CD4-positive, alpha-beta T cell treated with Interferon alpha-2 for 1 hour (primary cell): ENCODE data around the gene FOXN3.
"Not testable (repeated sequence)": the region's sequence is repeated elsewhere in the genome, so short reads cannot be mapped to it uniquely, and the experiment has no call there.

Experiments
- DNase-seq, 2 donors: peaks; one replicate each; pipeline ENCODE4 v3.0.0-alpha.2; 2020 to 2022

Gene FOXN3

DNA sequence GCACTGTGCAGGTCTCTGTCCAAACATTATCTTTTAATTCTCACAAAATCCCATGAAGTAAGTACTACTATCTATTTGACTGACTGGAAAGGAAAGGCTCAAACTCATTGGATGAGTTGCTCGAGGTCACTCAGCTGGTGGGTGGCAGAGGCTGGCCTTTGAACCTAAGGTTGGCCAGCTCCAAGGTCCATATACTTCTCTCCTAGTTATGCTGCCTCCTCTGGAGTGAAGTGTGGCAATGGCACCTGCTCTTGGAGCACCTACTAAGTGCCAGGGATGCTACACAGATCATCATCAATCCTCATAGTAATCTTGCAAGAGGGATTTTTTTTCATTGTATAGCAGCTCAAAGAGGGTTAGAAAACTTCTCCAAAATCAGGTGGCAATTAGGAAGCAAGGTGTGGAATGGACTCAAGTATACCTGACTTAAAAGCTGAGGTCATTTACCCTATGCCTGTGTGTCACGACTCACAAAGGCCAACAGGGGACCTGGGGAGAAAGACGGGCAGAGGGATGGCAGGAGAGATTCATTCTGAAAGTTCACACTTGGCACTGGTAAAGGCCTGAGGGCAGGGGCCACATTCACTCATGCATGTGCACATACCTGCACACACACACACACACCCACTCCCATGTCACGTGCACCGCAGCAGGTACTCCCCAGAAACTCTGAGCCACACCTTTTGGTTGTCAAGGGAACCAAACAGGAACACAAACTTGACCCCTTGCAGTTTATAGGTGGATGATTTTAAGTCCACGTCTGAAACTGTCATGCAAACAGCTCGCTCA lies 146.4 kb downstream of the FOXN3 start:
- DNase-seq: peak in 1 of 2 donors; percentile 55

- no peak for DNase-seq
These were observed 147.6 kb downstream of the FOXN3 start for GRCh38 chr14:89269404-89269803.

DNA sequence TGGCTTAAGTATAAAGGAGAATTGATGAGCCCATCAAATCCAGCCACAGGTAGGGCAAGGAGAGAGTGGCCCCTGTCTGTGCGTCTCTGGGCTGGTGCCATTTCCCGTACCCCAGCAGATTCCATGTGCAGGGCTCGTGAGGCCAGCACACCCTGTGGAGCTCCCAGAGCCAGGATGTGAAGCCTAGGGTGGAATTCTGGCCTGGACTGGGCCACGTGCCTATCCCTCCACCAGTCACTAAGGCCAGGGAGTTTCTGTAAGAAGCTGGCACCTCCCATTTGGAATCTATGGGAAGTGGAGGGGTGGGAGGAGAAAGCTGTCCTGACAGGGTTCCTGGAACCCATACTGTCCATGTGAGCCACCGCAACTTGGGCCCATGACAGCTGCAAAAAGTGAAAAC lies 148.5 kb downstream of the FOXN3 start:
- DNase-seq: no peak

DNA sequence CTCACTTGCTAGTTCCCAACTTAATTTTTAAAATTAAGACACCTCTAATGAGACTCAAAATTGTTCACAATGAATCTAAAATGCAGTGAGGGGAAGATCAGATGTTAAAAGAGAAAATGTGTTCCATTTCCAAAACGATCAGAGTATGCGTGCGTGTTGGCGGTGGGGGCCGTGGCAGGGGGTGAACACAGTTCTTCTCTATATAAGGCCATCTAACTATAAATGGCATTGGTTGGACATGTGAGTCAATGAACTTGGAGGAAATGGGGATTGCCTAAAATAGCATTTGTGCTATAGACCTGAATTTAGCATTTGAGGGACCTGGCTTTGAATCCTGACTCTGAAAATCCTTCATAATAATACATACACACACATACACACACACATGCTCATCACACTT lies 149.4 kb downstream of the FOXN3 start:
- DNase-seq: no peak

- DNase-seq: no peak
These were observed 149.9 kb downstream of the FOXN3 start for GRCh38 chr14:89267163-89267562.

- no peak for DNase-seq
These were observed 150.3 kb downstream of the FOXN3 start for GRCh38 chr14:89266754-89267153.

- DNase-seq: no peak
These were observed 151.8 kb downstream of the FOXN3 start for GRCh38 chr14:89265234-89265633.

DNA sequence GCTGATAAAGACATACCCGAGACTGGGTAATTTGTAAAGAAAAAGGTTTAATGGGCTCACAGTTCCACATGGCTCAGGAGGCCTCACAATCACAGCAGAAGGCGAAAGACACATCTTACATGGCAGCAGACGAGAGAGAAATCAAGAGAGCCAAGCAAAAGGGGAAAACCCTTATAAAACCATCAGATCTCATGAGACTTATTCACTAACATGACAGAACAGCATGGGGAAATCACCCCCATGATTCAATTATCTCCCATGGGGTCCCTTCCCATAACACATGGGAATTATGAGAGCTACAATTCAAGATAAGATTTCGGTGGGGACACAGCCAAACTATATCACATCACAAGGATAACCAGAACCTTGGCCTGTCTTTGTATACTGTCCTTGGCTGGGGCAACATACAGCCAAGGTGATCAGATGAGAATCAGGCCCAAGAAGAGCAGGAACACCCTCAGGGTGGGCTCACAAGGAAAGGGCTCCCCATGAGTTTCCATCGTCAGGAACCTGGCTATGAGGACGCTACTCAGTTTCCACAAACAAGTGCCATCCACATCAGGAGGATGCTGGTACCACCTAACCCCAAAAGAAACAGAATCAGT lies 152.7 kb downstream of the FOXN3 start:
- no peak for DNase-seq

DNA sequence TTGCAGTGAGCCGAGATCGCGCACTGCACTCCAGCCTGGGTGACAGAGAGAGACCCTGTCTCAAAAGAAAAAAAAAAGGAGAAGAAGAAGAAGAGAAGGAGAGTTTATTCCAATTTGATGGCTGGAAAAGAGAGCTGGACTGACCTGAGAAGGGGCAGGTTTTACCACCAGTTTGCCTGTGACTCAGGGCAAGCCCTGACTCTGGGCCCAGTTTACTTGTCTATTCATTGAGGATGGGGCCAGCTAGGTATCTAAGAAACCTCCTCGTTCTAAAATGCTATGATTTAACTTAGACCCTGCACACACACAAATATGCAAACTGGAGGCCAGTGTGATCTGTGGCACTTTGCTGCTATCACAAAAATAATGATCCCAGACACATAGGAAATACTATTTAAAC lies 155.0 kb downstream of the FOXN3 start:
- DNase-seq: no peak

DNA sequence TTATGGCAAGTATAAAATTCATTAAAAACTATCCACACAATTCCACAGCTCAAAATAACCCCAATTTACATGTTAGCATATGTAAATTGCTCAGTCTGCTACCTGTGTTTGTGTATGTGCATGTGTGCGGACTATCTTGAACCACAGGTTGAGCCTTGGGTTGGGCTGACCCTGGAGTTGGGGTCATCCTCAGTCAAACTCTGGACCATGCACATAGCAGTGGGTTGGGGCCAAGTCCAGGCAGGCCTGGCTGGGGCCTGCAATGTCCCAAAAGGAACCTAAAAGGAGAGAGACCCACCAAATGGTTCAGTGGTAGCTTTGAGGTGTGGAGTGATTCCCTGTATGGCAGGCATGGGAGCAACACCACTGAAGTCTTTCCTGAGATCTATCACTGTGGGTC lies 156.1 kb downstream of the FOXN3 start:
- no peak for DNase-seq

DNA sequence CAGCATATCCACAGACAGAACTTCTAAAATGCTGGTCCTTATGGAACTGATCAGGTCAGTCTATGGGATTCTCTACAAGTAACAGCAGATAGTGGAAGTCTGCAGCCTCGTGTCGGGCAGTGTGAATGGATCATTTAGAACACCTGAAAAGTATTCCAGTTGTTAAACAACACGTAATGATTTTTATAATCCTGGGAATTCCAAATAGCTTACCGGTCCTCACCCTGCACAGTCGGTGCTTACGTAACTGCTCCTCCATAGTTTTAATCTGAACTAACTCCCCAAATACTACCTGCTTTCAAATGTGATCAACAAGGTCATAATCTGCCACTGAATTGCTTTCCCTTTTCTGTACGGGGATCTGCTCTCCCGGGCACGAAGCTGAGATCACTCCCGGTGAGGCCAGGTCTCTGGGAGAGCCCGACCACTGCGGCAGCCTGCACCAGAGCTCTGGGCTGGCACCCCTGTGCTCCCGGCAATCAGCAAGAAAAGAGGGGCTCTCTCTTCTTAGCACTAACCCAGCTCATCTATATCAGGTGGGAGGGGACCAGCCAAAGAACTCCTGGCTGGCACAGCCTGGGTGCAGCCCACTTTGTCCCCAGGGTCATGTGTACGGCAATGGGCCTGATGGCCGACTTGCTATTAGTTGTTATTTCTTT lies 157.0 kb downstream of the FOXN3 start:
- DNase-seq: no peak

GRCh38 chr14:89258728-89259273 lies 158.2 kb downstream of the FOXN3 start:
- DNase-seq: no peak

GRCh38 chr14:89256951-89257350 lies 160.1 kb downstream of the FOXN3 start:
- DNase-seq: no peak

DNA sequence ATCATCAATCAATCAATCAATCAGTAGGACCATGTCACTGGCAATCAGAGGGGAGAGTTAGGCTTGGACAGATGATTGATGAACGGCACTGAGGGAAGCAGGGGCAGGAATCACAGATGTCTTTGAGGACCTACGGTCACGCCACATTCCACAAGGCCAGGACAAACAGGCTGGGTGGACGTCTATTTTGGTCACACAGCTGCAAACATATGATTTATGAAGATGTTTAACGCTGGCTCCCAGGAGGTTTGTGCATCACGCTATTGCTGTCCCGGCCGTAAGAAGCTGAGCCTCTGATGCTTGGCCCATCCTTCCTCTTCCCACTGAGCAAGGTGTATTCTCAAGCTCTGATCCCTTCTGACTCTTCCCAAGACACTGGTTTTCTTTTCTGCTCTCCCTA lies 160.8 kb downstream of the FOXN3 start:
- DNase-seq: no peak

- DNase-seq: no peak
These were observed 161.2 kb downstream of the FOXN3 start for GRCh38 chr14:89255852-89256251.

- DNase-seq: no peak
These were observed 162.0 kb downstream of the FOXN3 start for GRCh38 chr14:89255012-89255411.

GRCh38 chr14:89254166-89254909 lies 162.7 kb downstream of the FOXN3 start:
- DNase-seq: no peak

DNA sequence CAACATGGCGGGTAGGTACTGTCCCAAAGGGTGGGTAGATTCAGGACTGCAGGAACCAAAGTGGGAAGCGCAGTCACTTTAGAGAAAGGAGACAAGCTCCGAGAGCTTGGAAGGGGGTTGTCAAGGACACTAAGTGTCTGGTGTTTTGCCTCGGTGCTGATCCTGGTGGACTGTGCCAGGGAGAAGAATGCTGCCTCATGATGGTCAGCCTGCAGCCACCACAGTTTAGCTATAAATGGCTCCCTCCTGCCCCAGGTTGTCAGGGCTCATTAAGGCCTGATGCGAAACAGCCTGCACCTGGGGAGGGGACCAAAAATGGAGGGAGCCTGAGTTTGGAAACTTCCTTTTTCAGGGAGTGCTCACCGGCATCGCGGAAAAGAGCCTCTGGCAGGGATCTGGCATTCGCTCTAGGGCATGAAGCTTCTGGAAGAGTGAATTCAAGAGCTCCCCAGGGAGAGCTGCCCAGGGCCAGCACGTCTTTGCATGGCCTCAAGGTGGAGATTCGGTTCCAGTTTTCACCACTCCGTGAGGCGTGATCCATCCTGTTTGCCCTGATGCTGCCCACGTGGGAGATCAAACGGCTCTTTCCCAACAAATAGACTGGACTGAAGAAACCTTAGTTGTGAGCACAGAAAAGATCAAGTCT lies 164.0 kb downstream of the FOXN3 start:
- no peak for DNase-seq

- DNase-seq: no peak
These were observed 166.0 kb downstream of the FOXN3 start for GRCh38 chr14:89251061-89251460.

DNA sequence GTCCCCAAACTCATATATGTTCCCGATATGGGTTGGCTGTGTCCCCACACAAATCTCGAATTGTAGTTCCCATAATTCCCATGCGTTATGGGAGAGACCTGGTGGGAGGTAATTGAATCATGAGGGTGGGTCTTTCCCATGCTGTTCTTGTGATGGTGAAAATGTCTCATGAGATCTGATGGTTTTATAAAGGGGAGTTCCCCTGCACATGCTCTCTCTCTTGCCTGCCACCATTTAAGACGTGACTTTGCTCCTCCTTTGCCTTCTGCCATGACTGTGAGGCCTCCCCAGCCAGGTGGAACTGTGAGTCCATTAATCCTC lies 166.4 kb downstream of the FOXN3 start:
- DNase-seq: not testable (repeated sequence)

DNA sequence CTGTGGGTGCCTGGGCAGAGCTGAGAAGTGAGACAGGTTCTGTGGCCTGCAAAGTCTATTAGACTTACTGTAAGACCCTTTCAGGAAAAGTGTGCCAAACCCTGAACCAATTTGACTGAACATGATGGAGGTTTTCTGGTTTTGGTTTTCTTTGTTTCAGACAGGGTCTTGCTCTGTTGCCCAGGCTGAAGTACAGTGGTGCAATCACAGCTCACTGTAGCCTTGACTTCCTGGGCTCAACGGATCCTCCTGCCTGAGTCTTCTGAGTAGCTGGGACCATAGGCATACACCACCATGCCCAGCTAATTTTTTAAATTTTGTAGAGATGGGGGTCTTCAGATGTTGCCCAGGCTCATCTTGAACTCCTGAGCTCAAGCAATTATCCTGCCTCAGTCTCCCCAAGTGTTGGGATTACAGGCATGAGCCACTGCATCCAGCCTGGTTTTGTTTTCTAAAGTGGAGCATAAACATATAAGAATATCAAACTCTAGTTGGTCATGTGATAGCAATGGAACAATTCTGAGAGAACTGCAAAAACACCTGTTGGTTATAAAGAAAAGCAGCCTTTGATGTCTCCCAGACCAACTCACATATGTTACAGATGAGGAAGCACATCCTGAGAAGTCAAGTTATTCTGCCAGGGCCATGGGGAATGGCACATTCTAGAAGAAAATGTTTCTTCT lies 166.9 kb downstream of the FOXN3 start:
- DNase-seq: no peak

DNA sequence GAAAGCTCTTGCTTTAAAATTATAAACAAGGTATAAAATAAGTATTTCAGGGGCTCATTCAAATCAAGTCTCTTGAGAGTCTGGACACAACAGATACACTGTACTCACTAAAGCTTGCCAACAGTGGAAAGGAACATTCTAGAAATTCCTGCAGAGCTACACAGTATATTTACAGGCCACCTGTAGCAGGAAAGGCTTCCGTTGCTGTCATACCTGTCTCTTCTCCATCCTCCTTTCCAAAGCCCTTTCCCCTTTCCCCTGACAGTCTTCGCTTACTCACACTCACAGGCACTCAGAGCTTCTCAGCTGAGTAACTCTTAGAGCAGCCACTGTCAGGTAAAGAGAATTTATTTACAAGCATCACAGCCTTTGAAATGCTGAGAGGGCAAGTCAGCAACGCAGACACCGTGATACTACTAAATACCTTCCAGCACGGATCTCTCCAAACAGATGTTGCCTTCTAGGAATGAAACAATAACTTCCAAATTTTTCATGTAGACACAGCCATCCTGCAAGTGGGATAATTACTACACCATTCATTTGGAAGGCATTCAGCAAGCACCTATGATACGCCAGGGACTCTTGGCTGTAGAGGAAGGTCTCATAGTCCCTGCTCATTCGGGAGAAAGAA lies 167.9 kb downstream of the FOXN3 start:
- DNase-seq: no peak
